Measurements from ENCODE around the gene DNAH5. TPM values are rescaled to one million over a fixed set of nuclear protein-coding genes. Genes with fewer than 3 reads are reported as not detected.

Gene DNAH5
- total and polyA plus RNA-seq, 2 donors (not counting 3 experiments of a cell fraction or from before 2014, with no cell fraction given) = 0.23 to 1.7 TPM

- Histone ChIP-seq H3K4me2 (ENCODE audit: insufficient read depth, low read length) (no peak overlapping the region), H3K9ac (replicated peaks; ENCODE audit: extremely low read depth, insufficient read depth, low read length) (no peak overlapping the region), H3K27me3 (ENCODE audit: control insufficient read depth in 2 of 2, insufficient read depth in 2 of 2, low read length in 2 of 2) (peaks cover 4 to 6% of the 10 kb centered on the region in 2 experiments), H3K27ac (ENCODE audit: insufficient read depth, low read depth, low read length) (no peak overlapping the region), H3K4me1 (ENCODE audit: control insufficient read depth, extremely low read depth, insufficient read depth, low read length) (no peaks in the 10 kb centered on the region), H3K79me2 (ENCODE audit: control insufficient read depth, insufficient read depth, low read length) (no peaks in the 10 kb centered on the region), H3K9me3 (replicated peaks; ENCODE audit: control insufficient read depth, insufficient read depth, low read length) (no peaks in the 10 kb centered on the region), H4K20me1 (replicated peaks; ENCODE audit: control insufficient read depth, extremely low read depth, insufficient read depth, low read length) (no peaks in the 10 kb centered on the region), H3K36me3 (ENCODE audit: control insufficient read depth in 2 of 2, extremely low read depth in 1 of 2, insufficient read depth in 2 of 2, low read length in 2 of 2) (no peaks in the 10 kb centered on the region), H3K9me1 (replicated peaks; ENCODE audit: control insufficient read depth, extremely low read depth, insufficient read depth, low read length) (no peaks in the 10 kb centered on the region), H3K4me3 (replicated peaks in 1 of 3; ENCODE audit: insufficient read depth in 1 of 3, low read depth in 1 of 3, low read length in 3 of 3) (no peak overlapping the region), H2AFZ (ENCODE audit: low read depth, low read length) (no peak overlapping the region)
- TF ChIP-seq FOS (IDR thresholded peaks at IDR 0.05; ENCODE audit: borderline replicate concordance, insufficient read depth, low read length) (no peak), MYC (IDR thresholded peaks at IDR 0.05; ENCODE audit: low read depth, low read length) (no peak), CTCF (IDR thresholded peaks at IDR 0.05; ENCODE audit: extremely low read depth in 1 of 2, insufficient read depth in 1 of 2, low read depth in 1 of 2, low read length in 2 of 2) (no peak), POLR2AphosphoS5 (IDR thresholded peaks at IDR 0.05; ENCODE audit: insufficient read depth, low read depth, low read length) (no peak), GATA2 (IDR thresholded peaks at IDR 0.05; ENCODE audit: insufficient read depth, insufficient read length, low read depth, low read length) (no peak), POLR2A (IDR thresholded peaks at IDR 0.05; ENCODE audit: low read depth, low read length) (no peak), JUN (IDR thresholded peaks at IDR 0.05; ENCODE audit: borderline replicate concordance, insufficient read depth, insufficient read length, low read depth) (no peak), EZH2 (IDR thresholded peaks at IDR 0.05; ENCODE audit: borderline replicate concordance, low read depth, low read length, severe bottlenecking) (no peak)
- TF ChIP-seq, protein P1, sequence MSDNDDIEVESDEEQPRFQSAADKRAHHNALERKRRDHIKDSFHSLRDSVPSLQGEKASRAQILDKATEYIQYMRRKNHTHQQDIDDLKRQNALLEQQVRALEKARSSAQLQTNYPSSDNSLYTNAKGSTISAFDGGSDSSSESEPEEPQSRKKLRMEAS (IDR thresholded peaks at IDR 0.05; ENCODE audit: insufficient read depth, insufficient read length) = no peak
- dilution Hi-C loops (cut with MboI; ENCODE audit: extremely low pct_ligation_motif_present, low sequenced_read_pairs) (no loop called here), intact Hi-C loops (cut with micrococcal nuclease) (no loop called here)
- no TSS peak for BruUV-seq (replicated peaks)
- POLR2A ChIA-PET = no interaction called here
- no peak for DNase-seq (ENCODE audit: low read depth, low spot score)
- FAIRE-seq = no peak
- CTCF ChIA-PET = no interaction called here
Measured at GRCh38 chr5:13934921-13935320, 9.6 kb downstream of the DNAH5 start.

All from endothelial cell of umbilical vein (primary cell).